Stimulated activated CD4-positive, alpha-beta T cell treated with anti-CD3 and anti-CD28 coated beads, Interleukin-2, amount 100 ng/mL, for 48 hours (primary cell): ENCODE results near the gene CHAC2.
"Not testable (repeated sequence)": the region's sequence is repeated elsewhere in the genome, so short reads cannot be mapped to it uniquely, and the experiment has no call there.

Source experiments
- DNase-seq, 2 donors: peaks; one replicate each; pipeline ENCODE4 v3.0.0-alpha.2; 2020

The CHAC2 gene

DNA sequence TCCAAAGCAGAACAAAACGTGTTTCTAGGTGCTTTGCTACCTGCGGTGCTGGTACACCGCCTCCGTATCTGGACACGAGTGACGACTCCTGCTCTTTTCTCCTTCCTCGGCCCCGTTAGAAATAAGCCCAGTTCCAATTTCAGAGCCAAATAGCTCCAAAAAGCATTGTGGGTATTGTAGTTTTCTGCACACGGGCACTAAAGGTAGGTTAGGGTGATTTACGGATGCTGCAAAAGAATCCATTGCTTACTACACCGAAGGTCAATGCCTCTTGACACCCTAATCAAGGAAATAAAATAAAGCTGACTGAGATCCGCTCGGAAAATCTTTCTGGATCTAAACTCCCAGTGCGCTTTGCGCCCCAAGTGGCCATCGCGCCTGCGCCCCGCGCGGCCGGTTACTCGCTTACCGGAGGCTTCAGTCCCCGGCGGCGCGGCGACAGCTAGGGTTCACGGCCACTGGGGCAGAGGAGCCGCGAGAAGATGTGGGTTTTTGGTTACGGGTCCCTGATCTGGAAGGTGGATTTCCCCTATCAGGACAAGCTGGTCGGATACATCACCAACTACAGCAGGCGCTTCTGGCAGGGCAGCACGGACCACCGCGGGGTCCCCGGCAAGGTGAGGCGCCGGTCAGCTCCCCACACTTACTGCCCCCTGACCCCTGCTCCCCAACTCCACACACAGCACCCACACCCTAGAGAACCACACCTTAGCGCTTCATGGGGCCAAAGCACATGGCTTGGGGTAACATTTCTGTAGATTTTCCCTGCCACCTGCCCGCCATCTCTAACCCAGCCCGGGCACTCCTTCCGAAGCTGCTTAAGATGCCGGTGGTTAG is at the start of gene CHAC2:
CHAC2 (plus strand) TSS at position 400 of the 837 bp plus-strand sequence; CDS start at position 483, 83 bp downstream.
- DNase-seq = peak; percentile 80 to 82

GRCh38 chr2:53720944-53721343 is 46.7 kb upstream of the CHAC2 start:
- not testable (repeated sequence) for DNase-seq

DNA sequence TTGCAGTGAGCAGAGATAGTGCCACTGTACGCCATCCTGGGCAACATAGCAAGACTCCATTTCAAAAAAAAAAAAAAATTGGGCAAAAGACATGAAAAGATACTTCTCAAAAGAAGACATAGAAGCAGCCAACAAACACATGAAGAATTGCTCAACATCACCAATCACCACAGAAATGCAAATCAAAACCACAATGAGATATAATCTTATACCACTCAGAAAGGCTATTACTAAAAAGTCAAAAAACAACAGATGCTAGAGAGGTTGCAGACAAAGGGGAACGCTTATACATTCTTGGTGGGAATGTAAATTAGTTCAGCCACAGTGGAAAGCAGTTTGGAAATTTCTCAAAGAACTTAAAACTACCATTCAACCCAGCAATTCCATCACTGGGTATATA is 43.1 kb upstream of the CHAC2 start:
- DNase-seq = no peak

- DNase-seq = no peak
Observed at GRCh38 chr2:53725662-53726061, 41.9 kb upstream of the CHAC2 start.

- no peak for DNase-seq
Observed at GRCh38 chr2:53727921-53728320, 39.7 kb upstream of the CHAC2 start.

DNA sequence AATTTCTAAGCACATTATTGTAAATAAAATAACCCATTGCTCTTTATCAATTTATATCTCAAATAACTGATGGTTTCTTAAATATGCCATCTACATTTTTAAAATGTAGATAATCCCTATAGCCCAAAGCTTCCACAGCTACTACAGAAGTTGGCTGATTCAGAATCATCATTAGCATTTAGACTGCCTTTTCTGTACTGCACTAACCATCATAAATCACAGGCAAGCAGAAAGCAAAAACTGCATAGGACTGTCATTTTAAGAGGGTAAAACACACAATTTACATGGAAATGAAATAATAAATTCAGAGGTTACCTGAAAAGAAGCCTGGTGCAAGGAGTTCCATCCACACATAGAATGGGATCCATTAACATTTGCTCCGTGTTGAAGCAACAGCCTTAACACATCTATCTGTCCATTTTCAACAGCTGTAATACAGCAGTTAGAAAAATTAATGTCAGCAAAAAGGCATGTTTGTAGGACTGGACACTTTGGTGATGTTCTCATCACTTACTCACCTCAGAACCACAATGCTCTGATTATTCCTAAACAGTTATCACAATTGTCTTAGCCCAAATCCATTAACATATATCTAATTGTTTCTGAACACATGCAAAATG is 38.4 kb upstream of the CHAC2 start:
- DNase-seq = no peak

GRCh38 chr2:53737091-53737490 is 30.5 kb upstream of the CHAC2 start:
- DNase-seq = no peak

DNA sequence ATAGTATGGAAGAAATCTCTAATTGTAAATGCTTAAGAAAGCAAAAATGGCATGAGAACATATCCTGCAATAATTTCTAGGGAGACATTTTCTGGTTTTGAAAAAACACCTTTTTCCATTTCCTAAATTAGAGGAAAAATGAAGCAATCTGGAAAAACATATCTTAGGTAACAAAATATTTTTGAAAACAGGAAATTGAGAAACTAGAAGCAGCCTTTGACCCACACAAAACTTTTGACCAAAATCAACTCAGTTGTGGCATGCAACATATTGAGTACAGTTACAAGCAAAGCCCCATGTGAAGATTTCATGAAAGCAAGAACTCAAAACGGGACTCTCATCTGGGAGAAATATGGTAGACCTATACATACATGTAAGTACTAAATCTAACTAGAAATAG is 28.6 kb upstream of the CHAC2 start:
- no peak for DNase-seq

DNA sequence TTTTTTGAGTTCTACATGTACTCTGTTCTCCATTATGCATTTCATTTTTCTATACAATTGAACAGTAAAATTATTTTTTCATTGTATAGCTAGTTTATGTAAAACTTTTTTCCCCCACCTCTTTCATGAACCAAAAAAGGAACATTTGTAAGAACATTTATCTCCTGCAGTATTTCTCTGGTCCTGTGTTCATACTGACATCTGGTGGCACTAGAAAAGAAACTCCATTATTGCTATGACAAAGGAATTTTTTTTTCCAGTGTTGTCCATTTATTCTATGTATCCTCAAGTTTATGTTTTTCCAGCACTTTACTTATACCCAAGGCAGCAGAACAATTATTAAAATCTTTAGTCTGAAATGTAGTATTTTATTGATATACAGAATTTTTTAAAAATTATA is 27.4 kb upstream of the CHAC2 start:
- no peak for DNase-seq

DNA sequence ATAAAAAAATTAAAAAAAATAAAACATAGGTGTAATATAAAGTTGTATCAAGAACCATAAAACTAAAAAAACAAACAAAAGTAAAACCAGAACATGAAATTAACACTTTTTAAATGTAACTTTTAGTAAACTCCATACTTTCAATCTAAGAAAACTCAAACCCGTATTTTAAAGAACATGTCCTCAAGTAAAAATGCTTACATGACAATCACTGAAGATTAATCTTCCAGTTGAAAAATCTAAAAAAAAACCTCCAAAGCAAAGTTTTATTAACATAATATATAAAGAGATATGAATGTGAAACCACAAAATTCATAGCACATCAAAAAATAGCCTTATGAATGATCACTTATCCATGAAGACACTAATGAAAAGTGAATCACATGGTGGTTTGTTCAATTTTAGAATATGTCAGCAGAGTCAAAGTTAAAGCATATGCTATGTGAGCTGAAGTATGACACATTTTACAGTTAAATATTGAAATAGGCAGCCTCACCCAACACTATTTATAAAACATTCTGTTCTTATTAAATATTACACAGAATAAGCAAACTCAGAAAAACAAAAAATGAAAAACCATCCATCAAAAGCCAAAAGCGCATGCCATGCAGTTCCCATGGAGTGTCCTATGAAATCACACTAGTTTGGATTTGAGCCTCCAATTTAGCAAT is 23.1 kb upstream of the CHAC2 start:
- DNase-seq = no peak

DNA sequence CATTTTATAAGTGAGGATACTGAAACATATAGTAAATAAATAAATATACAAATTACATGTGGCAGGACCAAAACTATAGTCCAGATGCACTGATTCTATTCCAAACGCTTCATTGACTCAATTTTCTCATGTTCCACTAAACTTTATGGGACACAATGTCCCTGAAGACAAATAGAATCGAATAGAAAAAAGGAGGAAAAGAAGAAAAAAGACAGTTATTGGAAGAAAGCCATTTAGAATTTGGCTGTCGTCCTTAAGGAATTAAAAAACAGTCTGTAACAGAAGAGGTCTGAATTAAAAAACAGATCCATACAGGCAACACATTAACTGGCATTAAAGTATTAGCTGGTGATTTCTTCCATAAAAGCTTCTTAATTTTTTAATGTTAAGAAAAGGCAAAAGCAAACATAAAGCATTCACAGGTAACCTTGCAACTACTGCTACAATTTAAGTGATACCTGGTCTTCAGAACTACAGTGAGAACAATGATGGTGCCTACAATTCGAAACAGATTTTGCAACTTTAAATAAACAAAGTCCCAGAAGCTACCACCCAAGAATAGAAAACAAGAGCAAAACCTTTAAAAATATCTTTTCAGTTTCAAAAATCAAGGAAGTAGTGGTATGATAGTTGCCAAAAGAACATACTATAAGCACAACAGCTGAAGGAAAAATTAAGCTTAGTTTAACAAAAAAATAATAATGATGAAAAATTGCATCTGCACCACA is 17.4 kb upstream of the CHAC2 start:
- no peak for DNase-seq

DNA sequence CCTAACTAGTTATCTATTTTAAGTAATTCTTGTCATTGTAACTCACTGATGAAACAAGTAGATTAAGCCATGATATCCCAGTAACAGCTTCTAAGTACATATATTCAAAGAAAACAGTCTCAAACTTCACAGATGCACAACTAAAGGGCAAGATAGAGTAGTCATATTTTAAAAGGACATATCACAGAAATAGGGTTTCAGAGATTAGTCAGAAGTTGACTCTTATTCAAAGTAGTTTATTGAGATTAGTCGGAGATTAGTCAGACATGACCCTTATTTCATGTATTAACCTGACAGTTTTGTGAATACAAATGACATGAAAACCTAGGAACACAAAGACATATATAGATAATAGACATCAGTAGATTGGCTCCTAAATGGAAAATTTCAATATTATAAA is 15.9 kb upstream of the CHAC2 start:
- DNase-seq = no peak

GRCh38 chr2:53752385-53752784 is 15.2 kb upstream of the CHAC2 start:
- DNase-seq = no peak

GRCh38 chr2:53753041-53753440 is 14.6 kb upstream of the CHAC2 start:
- no peak for DNase-seq

- DNase-seq = no peak
Observed at GRCh38 chr2:53755121-53755520, 12.5 kb upstream of the CHAC2 start.

- no peak for DNase-seq
Observed at GRCh38 chr2:53756644-53757043, 11.0 kb upstream of the CHAC2 start.

GRCh38 chr2:53757206-53757605 is 10.4 kb upstream of the CHAC2 start:
- DNase-seq = not testable (repeated sequence)

- DNase-seq = no peak
Observed at GRCh38 chr2:53765767-53766166, 1.8 kb upstream of the CHAC2 start.

GRCh38 chr2:53768242-53768542 is 588 bp downstream of the CHAC2 start:
- no peak for DNase-seq

DNA sequence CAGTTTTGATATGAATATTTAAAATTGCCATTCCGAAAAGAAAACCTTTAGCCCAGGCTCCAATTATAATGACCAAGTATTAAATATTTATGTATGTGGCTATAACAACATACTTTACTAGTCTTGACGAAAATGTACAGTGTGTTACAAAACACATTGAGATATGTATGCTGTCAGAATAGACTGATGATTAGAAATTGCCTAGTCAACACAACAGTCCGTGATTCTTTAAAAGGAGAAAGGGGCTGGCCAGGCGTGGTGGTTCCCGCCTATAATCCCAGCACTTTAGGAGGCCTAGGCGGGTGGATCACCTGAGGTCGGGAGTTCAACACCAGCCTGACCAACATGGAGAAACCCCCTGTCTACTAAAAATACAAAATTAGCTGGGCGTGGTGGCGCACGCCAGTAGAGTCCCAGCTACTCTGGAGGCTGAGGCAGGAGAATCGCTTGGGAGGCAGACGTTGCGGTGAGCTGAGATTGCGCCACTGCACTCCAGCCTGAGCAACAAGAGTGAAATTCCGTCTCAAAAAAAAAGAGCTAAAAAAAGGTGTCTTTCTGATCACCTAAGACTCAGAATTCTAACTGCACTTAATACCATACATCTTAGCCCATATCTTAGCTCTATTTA is 1.8 kb downstream of the CHAC2 start:
- DNase-seq = no peak

DNA sequence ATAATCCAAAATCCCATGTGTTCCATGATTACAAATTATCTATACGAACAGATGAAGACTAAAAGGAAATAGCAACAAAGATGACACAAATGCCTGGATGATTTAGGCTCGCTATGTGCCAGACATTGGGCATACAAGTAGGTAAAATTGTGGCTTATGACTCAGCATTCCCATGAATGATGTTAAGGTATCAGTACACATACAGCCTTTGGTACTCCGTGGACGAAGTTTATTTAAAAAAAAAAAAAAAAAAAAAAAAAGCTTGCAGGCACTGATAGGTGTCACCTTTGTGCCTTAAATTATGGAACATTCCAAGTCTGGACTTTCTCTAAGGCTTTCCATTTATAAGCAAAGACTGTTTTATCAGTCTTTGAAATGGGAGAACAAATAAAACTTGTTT is 2.7 kb downstream of the CHAC2 start:
- DNase-seq = no peak

- DNase-seq = no peak
Observed at GRCh38 chr2:53777134-53777533, 9.5 kb downstream of the CHAC2 start.

GRCh38 chr2:53778536-53779162 is 11.0 kb downstream of the CHAC2 start:
- DNase-seq = no peak
